Testis (tissue), 3 donors: ENCODE measurements around the gene NOSIP. TPM values are rescaled to one million over a fixed set of nuclear protein-coding genes. Genes with fewer than 3 reads are reported as not detected.

Source experiments
- DNase-seq: peaks from one replicate; pipeline ENCODE4 v3.0.0-alpha.2; 2019
- H3K27ac ChIP-seq, 2 donors: fragments of 200-600 bp; sonication (generic); one replicate each; pipeline ENCODE4 v1.5.1; 2019
- H3K27me3 ChIP-seq: fragments of 200-600 bp; sonication (generic); one replicate; pipeline ENCODE4 v1.5.1; 2019
- H3K36me3 ChIP-seq: fragments of 200-600 bp; sonication (generic); one replicate; pipeline ENCODE4 v1.5.1; 2017; ENCODE audit warnings: low read depth; ENCODE audit errors: missing control alignments
- H3K4me1 ChIP-seq: fragments of 200-600 bp; sonication (generic); one replicate; pipeline ENCODE4 v1.5.1; 2019
- H3K4me3 ChIP-seq, 2 donors: fragments of 200-600 bp; sonication (generic); one replicate each; pipeline ENCODE4 v1.5.1; 2017 to 2019
- H3K9me3 ChIP-seq: fragments of 200-600 bp; sonication (generic); one replicate; pipeline ENCODE4 v1.5.1; 2017
- POLR2A ChIP-seq: fragments of 450-650 bp; IDR thresholded peaks from one replicate; pipeline ENCODE4 v1.6.1; 2017; ENCODE audit warnings: antibody characterized with exemption, mild to moderate bottlenecking, moderate library complexity
- WGBS, 2 donors: methylation state at CpG; one replicate each; pipeline ENCODE4 v1.1.5; 2018; 5-methylcytosine and 5-hydroxymethylcytosine counted together
- intact Hi-C: fragments of 100-400 bp; cut with DNase I; formaldehyde crosslinking; loops from one replicate; pipeline ENCODE4 v1.15.1; 2023; ENCODE audit warnings: low total_unique reads
- polyA plus RNA-seq: library from polyadenylated mRNA; stranded (reverse); fragments of 350-450 nt; fragmentation: Illumina TruSeq; extraction: RNeasy Lipid Tissue Mini Kit (QIAGEN cat#74804); gene quantifications from one replicate; pipeline ENCODE4 v1.2.3, GENCODE V29; 2014; ENCODE audit warnings: low read depth, low replicate concordance; ENCODE audit not compliant: insufficient read depth
- total RNA-seq, 2 donors: library from RNA; depleted of rRNA; stranded (reverse); fragments of >200 nt; gene quantifications; one replicate each; pipeline ENCODE4 v1.2.3, GENCODE V29; 2016
- TF ChIP-seq, protein P1 (sequence below), 3 experiments: fragments of 450-650 bp in 2 of 3; fragments of 200-600 bp in 1 of 3; sonication (generic) in 1 of 3; IDR thresholded peaks; one replicate each; pipeline ENCODE4 v1.5.1; 2016 to 2019; ENCODE audit warnings: antibody characterized with exemption in 3 of 3, mild to moderate bottlenecking in 2 of 3, moderate library complexity in 1 of 3

The NOSIP gene
- total and polyA plus RNA-seq, 3 donors from 2014 or later = 145 to 241 (median 151) TPM

GRCh38 chr19:49552749-49553148 is 27.6 kb downstream of the NOSIP start:
- Histone ChIP-seq H3K36me3 (no peaks in the 10 kb centered on the region), H3K4me3 (no peak overlapping the region), H3K4me1 (peaks cover 6% of the 10 kb centered on the region), H3K27ac (no peak overlapping the region), H3K9me3 (no peaks in the 10 kb centered on the region), H3K27me3 (no peaks in the 10 kb centered on the region)
- no peak for TF ChIP-seq POLR2A
- TF ChIP-seq, protein P1, sequence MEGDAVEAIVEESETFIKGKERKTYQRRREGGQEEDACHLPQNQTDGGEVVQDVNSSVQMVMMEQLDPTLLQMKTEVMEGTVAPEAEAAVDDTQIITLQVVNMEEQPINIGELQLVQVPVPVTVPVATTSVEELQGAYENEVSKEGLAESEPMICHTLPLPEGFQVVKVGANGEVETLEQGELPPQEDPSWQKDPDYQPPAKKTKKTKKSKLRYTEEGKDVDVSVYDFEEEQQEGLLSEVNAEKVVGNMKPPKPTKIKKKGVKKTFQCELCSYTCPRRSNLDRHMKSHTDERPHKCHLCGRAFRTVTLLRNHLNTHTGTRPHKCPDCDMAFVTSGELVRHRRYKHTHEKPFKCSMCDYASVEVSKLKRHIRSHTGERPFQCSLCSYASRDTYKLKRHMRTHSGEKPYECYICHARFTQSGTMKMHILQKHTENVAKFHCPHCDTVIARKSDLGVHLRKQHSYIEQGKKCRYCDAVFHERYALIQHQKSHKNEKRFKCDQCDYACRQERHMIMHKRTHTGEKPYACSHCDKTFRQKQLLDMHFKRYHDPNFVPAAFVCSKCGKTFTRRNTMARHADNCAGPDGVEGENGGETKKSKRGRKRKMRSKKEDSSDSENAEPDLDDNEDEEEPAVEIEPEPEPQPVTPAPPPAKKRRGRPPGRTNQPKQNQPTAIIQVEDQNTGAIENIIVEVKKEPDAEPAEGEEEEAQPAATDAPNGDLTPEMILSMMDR (IDR thresholded peaks at IDR 0.05) = no peak
- no peak for DNase-seq
- intact Hi-C loops = no loop called here
- 86 to 87% methylated on average over 11 of the region's 11 CpGs for WGBS, 2 donors

DNA sequence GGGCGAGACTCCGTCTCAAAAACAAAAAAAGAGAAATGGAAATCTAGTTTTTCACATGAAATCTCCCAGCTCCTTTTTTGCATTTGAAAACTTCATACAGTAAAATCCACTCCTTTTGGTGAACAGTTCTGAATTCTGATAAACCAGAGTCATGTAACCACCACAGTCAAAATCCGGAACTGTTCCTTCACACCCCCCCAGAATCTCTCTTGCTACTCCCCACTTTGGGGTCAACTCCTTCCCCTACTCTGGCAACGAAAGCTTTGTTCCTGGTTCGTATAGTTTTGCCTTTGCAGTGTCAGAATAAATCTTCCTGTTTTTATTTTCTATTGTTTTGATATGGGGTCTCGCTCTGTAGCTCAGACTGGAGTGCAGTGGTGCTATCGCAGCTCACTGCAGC is 28.8 kb downstream of the NOSIP start:
- Histone ChIP-seq H3K9me3 (no peaks in the 10 kb centered on the region), H3K36me3 (no peaks in the 10 kb centered on the region), H3K27ac (no peak overlapping the region), H3K4me3 (no peak overlapping the region), H3K27me3 (no peaks in the 10 kb centered on the region), H3K4me1 (peaks cover 11% of the 10 kb centered on the region)
- TF ChIP-seq POLR2A = no peak
- TF ChIP-seq, protein P1 (IDR thresholded peaks at IDR 0.05) = no peak
- no peak for DNase-seq
- intact Hi-C loops = no loop called here
- 89 to 90% methylated on average over 7 of the region's 7 CpGs for WGBS, 2 donors

- no peak for DNase-seq
- TF ChIP-seq, protein P1 (IDR thresholded peaks at IDR 0.05) = no peak
- TF ChIP-seq POLR2A = no peak
- WGBS, 2 donors = 83 to 90% methylated on average over 13 of the region's 13 CpGs
- Histone ChIP-seq H3K4me3 (no peak overlapping the region), H3K36me3 (no peaks in the 10 kb centered on the region), H3K9me3 (no peaks in the 10 kb centered on the region), H3K27ac (no peak overlapping the region), H3K27me3 (no peaks in the 10 kb centered on the region), H3K4me1 (peaks cover 11% of the 10 kb centered on the region)
- intact Hi-C loops = no loop called here
These were observed 31.3 kb downstream of the NOSIP start for GRCh38 chr19:49549045-49549444.

DNA sequence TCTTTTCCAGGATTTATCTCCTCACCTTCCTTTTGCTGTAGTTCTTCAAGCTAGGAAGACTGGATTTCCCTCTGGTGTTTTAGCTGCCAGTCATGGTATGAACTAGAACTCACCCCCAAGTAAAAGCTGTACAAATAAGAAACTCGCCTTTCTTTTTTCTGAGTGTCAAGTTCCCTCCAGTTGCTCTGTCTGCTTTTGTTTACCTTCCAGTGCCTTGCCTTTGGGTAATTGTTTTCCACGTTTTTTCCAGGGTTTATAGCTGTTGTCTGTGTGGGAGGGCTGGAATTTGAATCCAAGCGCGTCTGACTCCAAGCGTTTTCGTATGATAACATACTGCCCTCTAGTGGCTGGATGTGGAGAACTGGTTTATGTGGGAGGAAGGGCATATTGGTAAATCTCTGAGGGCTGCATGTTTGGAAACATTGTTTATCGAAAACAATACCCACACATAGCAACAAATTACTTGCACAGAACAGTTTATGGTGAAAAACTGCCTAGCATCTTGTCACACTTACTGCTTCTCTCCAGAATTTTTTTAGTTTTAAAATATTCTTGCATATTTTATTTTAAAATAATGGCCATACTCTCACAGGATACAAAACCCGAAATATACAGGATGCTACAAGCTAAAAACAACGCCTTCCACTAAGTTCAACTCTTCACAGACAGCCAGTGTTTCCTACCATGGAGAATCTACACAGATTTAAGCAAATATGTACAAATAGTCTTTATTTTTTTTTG is 33.4 kb downstream of the NOSIP start:
- Histone ChIP-seq H3K4me1 (peaks cover 5% of the 10 kb centered on the region), H3K27me3 (no peaks in the 10 kb centered on the region), H3K9me3 (no peaks in the 10 kb centered on the region), H3K36me3 (no peaks in the 10 kb centered on the region), H3K4me3 (no peak overlapping the region), H3K27ac (peak overlapping the region in 1 of 2 donors; percentile 32)
- DNase-seq = peak; percentile 93
- TF ChIP-seq, protein P1 (IDR thresholded peaks at IDR 0.05) = peak; percentile 88 to 96 (median 89)
- no peak for TF ChIP-seq POLR2A
- intact Hi-C loops = no loop called here
- 6 to 8% methylated on average over 9 of the region's 9 CpGs for WGBS, 2 donors

GRCh38 chr19:49544154-49544553 is 36.2 kb downstream of the NOSIP start:
- Histone ChIP-seq H3K27me3 (no peaks in the 10 kb centered on the region), H3K4me1 (peaks cover 5% of the 10 kb centered on the region), H3K36me3 (no peaks in the 10 kb centered on the region), H3K4me3 (no peak overlapping the region), H3K9me3 (no peaks in the 10 kb centered on the region), H3K27ac (no peak overlapping the region)
- DNase-seq = no peak
- 75 to 84% methylated on average over 5 of the region's 5 CpGs for WGBS, 2 donors
- no peak for TF ChIP-seq POLR2A
- TF ChIP-seq, protein P1 (IDR thresholded peaks at IDR 0.05) = no peak
- intact Hi-C loops = no loop called here
